Activated CD4-positive, alpha-beta memory T cell treated with anti-CD3 and anti-CD28 coated beads, Interleukin-2, amount 10 ng/mL, durations not matched to agents 7 days and 5 days (primary cell): Measurements from ENCODE around the gene NCOA3. TPM values are rescaled to one million over a fixed set of nuclear protein-coding genes. Genes with fewer than 3 reads are reported as not detected.

Experiments
- CTCF ChIA-PET: fragments of 350-600 bp; sonication (Branson Sonifier 250); formaldehyde crosslinking; loops from one replicate; lab custom pipeline; 2021; ENCODE audit warnings: antibody characterized with exemption, inconsistent platforms; lab: Charles Lee
- POLR2A ChIA-PET: fragments of 350-600 bp; sonication (Branson Sonifier 250); formaldehyde crosslinking; loops from one replicate; lab custom pipeline; 2021; ENCODE audit warnings: antibody characterized with exemption; lab: Charles Lee
- DNase-seq: peaks from one replicate; pipeline ENCODE4 v3.0.0-alpha.2; 2020
- H3K27ac Mint-ChIP-seq: one replicate; pipeline ENCODE4 v1.8.0; 2021; ENCODE audit warnings: mild to moderate bottlenecking, mixed read lengths
- H3K27me3 Mint-ChIP-seq: one replicate; pipeline ENCODE4 v1.8.0; 2021; ENCODE audit warnings: mixed read lengths
- H3K36me3 Mint-ChIP-seq: one replicate; pipeline ENCODE4 v1.8.0; 2021; ENCODE audit warnings: low read depth, mixed read lengths
- H3K4me1 Mint-ChIP-seq: one replicate; pipeline ENCODE4 v1.8.0; 2021; ENCODE audit warnings: mixed read lengths
- H3K4me3 Mint-ChIP-seq: one replicate; pipeline ENCODE4 v1.8.0; 2021; ENCODE audit warnings: mild to moderate bottlenecking, mixed read lengths
- H3K9me3 Mint-ChIP-seq: one replicate; pipeline ENCODE4 v1.8.0; 2021; ENCODE audit warnings: mixed read lengths
- total RNA-seq, 2 experiments: library from RNA; stranded (reverse); gene quantifications; one replicate each; pipeline ENCODE4 v1.2.3, GENCODE V29; 2021

Gene NCOA3
- total RNA-seq, 2 experiments from 2014 or later = 81.0 to 83.1 TPM

DNA sequence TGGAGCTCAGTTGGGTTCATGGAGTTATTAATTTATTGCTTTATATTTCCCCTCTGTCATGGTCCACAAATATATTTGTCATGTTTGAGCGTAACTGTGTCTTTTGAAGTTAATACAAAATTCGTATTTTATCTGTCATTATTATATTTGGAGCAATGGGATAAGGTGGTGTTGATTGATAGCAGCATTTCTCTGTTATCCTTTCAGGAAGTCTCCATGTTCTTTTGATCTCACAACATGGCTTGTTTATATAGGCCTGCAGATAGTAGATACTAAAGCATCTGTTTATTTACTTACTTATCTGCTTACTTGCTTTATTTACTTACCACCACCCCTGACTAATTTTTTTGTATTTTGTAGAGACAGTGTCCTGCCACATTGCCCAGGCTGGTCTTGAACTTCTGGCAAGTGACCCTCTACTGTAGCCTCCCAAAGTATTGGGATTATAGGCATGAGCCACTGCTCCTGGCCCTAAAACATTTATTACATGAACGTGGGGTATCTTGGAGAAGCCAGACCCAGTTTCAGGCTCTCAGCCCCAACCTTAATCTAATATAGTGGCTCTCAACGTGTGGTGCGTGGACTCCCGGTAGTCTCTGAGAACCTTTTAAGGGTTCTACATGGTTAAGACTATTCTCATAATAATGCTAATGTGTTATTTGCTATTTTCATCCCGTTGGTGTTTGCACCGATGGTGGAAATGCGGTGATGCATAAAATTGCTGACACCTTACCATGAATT is 104.2 kb downstream of the NCOA3 start:
- H3K9me3 Mint-ChIP-seq = no peaks in the 10 kb centered on the region
- peak overlapping the region; percentile 83 for H3K27ac Mint-ChIP-seq
- peaks cover 80% of the 10 kb centered on the region for H3K4me1 Mint-ChIP-seq
- DNase-seq = no peak
- H3K4me3 Mint-ChIP-seq = no peak overlapping the region
- ChIA-PET POLR2A (interaction anchor here (1.3 to 1.7 kb wide), 2 partner anchors 103 to 118 kb away, joined by 3 to 5 read pairs; no protein-coding TSS in a partner anchor), CTCF (interaction anchor here (0.6 to 2.5 kb wide), 2 partner anchors 15 to 878 kb away, joined by 3 to 9 read pairs; no protein-coding TSS in a partner anchor)
- peaks cover 50% of the 10 kb centered on the region for H3K36me3 Mint-ChIP-seq
- no peaks in the 10 kb centered on the region for H3K27me3 Mint-ChIP-seq

DNA sequence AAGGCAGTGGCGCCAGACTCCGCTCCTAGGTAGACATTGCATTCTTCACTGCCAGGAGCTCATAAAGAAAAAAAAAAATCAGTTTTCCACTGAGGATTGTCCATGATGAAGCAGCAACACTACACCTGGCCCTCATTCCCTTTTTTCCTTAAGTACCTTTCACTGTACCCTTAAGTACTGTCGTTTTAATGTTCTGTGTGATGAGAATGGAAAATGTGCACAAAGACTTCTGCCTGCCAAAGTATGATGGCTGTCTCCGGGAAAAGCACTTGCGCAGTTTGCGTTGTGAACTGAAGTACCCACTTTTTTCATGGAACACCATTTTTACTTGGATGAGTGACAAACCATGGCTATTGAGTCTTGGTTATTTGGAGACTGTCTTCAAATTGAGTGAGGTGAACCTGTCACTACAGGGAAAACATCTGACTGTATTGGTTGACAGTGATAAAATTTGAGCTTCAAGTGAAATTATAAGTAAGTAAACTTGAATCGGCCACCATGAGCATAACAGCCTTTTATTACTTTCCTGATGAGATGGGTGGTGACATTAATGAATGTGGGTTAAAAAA is 104.8 kb downstream of the NCOA3 start:
- H3K27me3 Mint-ChIP-seq = no peaks in the 10 kb centered on the region
- peak overlapping the region; percentile 33 for H3K4me3 Mint-ChIP-seq
- CTCF ChIA-PET = no interaction called here
- H3K27ac Mint-ChIP-seq = peak overlapping the region; percentile 83
- H3K36me3 Mint-ChIP-seq = peaks cover 46% of the 10 kb centered on the region
- H3K9me3 Mint-ChIP-seq = no peaks in the 10 kb centered on the region
- H3K4me1 Mint-ChIP-seq = peaks cover 83% of the 10 kb centered on the region
- no peak for DNase-seq
- POLR2A ChIA-PET = interaction anchor here (1.7 kb wide), 1 partner anchor 104 kb away, joined by 5 read pairs; no protein-coding TSS in a partner anchor

DNA sequence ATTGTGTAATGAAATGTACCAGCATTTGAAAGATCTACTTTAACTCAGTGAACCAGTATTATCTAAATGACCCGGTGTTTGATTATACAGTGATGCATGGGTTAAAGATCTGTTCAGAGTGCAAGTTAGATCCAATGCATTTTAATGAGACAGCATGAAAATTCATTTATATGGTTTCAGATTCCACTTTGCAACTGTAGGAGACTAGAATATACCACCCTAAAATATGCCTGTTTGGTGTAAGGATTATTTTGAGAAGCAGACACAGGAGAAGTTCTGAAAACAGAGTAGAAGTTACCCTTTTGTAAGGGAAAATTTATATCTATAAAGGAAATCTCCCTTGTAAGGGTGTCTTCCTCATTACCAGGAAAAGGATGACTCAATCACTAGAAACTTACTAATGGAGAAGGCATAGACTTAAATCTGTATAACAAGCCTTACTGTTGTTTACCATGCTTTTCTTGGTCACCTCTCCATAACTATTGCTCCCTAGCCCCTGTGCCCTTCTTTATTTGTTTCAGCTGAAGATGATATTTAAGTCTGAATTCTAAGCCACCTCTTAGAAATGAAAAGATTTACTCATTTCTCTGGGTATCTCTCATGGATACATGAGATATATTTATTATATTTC is 105.4 kb downstream of the NCOA3 start:
- Mint-ChIP-seq H3K36me3 (peaks cover 50% of the 10 kb centered on the region), H3K27ac (peak overlapping the region; percentile 83), H3K27me3 (no peaks in the 10 kb centered on the region), H3K9me3 (no peaks in the 10 kb centered on the region), H3K4me3 (peak overlapping the region; percentile 33), H3K4me1 (peaks cover 87% of the 10 kb centered on the region)
- POLR2A ChIA-PET = interaction anchor here (1.7 kb wide), 1 partner anchor 104 kb away, joined by 5 read pairs; no protein-coding TSS in a partner anchor
- CTCF ChIA-PET = no interaction called here
- DNase-seq = no peak

DNA sequence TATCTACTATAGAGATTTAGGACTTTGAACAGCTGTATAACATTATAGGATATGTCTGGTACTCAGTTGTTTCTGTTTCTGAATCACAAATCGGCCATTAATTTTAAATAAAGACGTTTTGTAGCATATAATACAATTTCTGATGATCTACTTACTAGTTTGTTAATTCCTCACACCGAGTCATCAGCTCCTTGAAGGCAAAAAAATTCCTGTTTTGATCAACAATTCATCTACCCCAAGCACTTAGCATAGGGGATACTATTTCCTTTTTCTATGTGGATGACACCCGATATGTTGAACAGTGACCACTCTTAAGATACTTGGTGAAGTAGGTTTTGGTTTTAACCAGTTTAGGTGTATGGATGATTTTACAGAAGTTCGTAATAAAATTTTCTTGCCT is 107.3 kb downstream of the NCOA3 start:
- H3K4me3 Mint-ChIP-seq = no peak overlapping the region
- no peak for DNase-seq
- H3K27me3 Mint-ChIP-seq = no peaks in the 10 kb centered on the region
- ChIA-PET POLR2A (interaction anchor here (1.0 to 3.0 kb wide), 5 partner anchors 12 to 334 kb away, joined by 3 to 22 read pairs (median 9); partner anchors contain the start of gene NCOA3), CTCF (interaction anchor here (0.6 to 3.1 kb wide), 6 partner anchors 14 to 337 kb away, joined by 3 to 19 read pairs (median 4); partner anchors contain the start of gene NCOA3)
- H3K9me3 Mint-ChIP-seq = no peaks in the 10 kb centered on the region
- peaks cover 80% of the 10 kb centered on the region for H3K4me1 Mint-ChIP-seq
- H3K36me3 Mint-ChIP-seq = peaks cover 45% of the 10 kb centered on the region
- H3K27ac Mint-ChIP-seq = peak overlapping the region; percentile 75

DNA sequence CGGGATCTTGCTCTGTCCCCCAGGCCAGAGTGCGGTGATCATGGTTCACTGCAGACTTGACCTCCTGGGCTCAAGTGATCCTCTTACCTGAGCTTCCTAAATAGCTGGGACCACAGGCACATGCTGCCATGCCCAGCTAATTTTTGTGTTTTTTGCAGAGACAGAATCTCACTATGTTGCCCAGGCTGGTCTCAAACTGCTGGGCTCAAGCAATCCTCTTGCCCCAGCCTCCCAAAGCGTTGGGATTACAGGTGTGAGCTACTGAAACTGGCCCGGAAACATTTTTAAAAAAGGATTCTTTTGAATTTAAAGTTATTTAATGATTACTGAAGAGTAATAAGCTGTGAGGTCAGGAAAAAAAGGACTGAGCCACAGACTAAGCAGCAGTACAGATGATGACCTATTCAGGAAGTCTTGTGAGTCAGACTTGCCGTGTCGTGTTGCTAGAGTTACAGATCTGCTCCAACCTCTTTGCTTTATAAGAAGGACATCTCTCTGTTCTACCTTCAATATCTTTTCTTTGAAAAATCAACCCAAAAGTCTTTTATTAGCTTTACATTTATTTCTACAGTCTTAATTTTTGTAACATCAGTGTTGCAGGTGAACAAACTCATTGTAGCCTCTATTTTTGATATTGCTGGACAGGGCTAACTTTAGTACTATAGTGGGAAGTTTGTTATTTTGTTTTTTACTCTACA is 108.7 kb downstream of the NCOA3 start:
- ChIA-PET POLR2A (interaction anchor here (0.6 to 3.0 kb wide), 13 partner anchors 9 to 336 kb away, joined by 3 to 22 read pairs (median 4); partner anchors contain the start of genes NCOA3 and ZMYND8), CTCF (interaction anchor here (0.6 to 3.7 kb wide), 8 partner anchors 10 to 340 kb away, joined by 3 to 20 read pairs (median 4); partner anchors contain the start of gene NCOA3)
- DNase-seq = peak; percentile 85
- Mint-ChIP-seq H3K27me3 (no peaks in the 10 kb centered on the region), H3K36me3 (peaks cover 48% of the 10 kb centered on the region), H3K9me3 (no peaks in the 10 kb centered on the region), H3K27ac (peak overlapping the region; percentile 85), H3K4me1 (peaks cover 71% of the 10 kb centered on the region), H3K4me3 (peak overlapping the region; percentile 54)

DNA sequence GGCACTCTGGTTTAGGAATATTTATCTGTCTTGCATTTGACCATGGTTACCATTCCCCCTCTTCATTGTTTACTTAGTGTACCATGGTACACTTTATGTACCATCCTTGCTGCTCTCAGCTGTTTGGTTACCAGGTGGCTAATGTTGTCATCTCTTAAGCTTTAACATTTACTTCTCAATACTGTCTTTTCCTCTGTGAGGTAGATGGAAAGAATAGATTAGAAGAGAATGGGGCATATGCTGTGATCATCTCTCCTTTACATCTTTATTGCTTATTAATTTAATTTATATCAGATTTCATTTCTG is 109.2 kb downstream of the NCOA3 start:
- H3K27me3 Mint-ChIP-seq = no peaks in the 10 kb centered on the region
- peaks cover 44% of the 10 kb centered on the region for H3K36me3 Mint-ChIP-seq
- POLR2A ChIA-PET = interaction anchor here (0.6 to 3.0 kb wide), 11 partner anchors 10 to 336 kb away, joined by 3 to 22 read pairs (median 6); partner anchors contain the start of genes NCOA3 and ZMYND8
- H3K27ac Mint-ChIP-seq = peak overlapping the region; percentile 85
- peaks cover 68% of the 10 kb centered on the region for H3K4me1 Mint-ChIP-seq
- H3K4me3 Mint-ChIP-seq = peak overlapping the region; percentile 54
- H3K9me3 Mint-ChIP-seq = no peaks in the 10 kb centered on the region
- DNase-seq = no peak
- CTCF ChIA-PET = interaction anchor here (0.7 to 3.7 kb wide), 5 partner anchors 10 to 341 kb away, joined by 3 to 20 read pairs (median 5); partner anchors contain the start of gene NCOA3

DNA sequence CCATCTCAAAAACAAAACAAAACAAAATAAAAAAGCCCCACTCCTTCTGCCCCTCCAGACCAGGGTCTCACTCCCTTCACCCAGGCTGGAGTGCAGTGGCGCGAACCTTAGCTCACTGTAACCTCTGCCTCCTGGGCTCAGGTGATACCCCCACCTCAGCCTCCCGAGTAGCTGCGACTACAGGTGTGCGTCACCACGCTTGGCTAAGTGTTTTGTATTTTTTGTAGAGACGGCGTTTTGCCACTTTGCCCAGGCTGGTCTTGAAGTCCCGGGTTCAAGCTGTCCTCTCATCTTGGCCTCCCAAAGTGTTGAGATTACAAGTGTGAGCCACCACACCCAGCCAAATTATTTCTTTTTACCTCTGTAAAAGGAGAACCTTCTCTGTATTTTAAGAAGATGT is 110.1 kb downstream of the NCOA3 start:
- no peak for DNase-seq
- H3K4me1 Mint-ChIP-seq = peaks cover 64% of the 10 kb centered on the region
- no peak overlapping the region for H3K27ac Mint-ChIP-seq
- H3K27me3 Mint-ChIP-seq = no peaks in the 10 kb centered on the region
- H3K36me3 Mint-ChIP-seq = peaks cover 38% of the 10 kb centered on the region
- no peaks in the 10 kb centered on the region for H3K9me3 Mint-ChIP-seq
- ChIA-PET POLR2A (interaction anchor here (2.0 kb wide), 1 partner anchor 110 kb away, joined by 8 read pairs; the partner anchor contains the start of gene NCOA3), CTCF (interaction anchor here (1.3 to 3.7 kb wide), 2 partner anchors 9 to 228 kb away, joined by 3 to 20 read pairs; no protein-coding TSS in a partner anchor)
- no peak overlapping the region for H3K4me3 Mint-ChIP-seq

DNA sequence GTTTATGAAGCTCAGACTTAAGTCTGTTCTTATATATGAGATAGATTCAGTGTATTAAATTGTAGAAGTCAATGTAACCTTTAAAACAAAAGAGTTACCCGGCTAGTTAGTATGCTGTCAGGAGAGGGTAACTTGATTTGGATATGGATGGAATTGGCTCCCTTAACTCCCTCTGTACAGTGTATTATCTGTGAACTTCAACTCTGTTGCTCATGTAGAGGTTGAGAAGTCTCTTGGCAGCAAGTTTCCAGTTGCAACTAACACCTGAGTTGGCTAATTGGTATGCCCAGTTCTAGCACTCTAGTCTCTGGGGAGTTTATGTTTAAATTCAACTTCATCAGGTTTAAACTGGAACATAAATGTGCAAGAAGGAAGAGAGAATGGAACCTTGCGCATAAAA is 111.0 kb downstream of the NCOA3 start:
- Mint-ChIP-seq H3K4me1 (peaks cover 61% of the 10 kb centered on the region), H3K27me3 (no peaks in the 10 kb centered on the region), H3K4me3 (no peak overlapping the region), H3K27ac (no peak overlapping the region), H3K9me3 (no peaks in the 10 kb centered on the region), H3K36me3 (peaks cover 35% of the 10 kb centered on the region)
- DNase-seq = no peak
- ChIA-PET POLR2A (interaction anchor here (1.6 to 2.0 kb wide), 2 partner anchors 10 to 111 kb away, joined by 5 to 8 read pairs; partner anchors contain the start of gene NCOA3), CTCF (interaction anchor here (1.3 to 3.7 kb wide), 3 partner anchors 8 to 229 kb away, joined by 3 to 20 read pairs (median 9); no protein-coding TSS in a partner anchor)

DNA sequence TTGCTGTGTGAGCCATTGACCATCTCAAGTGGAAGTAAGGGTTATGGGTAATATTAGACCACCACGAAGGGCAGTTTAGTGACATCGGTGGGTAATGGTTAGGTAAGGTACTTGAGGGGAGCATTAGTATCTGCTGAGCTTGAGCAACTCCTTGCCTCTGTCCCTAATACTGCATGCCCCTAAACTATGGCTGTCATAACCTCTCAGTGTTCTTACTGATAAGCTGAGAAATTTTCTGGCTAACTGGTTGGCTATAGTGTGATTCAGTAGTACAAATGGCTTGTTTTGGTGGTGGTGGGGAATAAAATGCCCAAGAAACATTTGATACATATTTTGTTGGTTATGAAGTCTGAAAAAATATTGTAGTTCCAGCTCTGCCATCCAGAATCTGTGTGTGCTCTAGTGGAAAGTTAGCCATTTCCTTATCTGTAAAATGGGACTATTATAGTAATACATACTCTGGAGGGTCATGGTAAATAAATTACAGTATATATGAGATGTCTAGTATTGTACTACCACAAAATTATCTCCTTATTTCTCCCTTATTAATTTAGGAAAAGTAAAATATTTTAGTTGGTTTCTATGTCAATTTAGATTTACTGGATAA is 113.1 kb downstream of the NCOA3 start:
- DNase-seq = no peak
- H3K4me1 Mint-ChIP-seq = peaks cover 45% of the 10 kb centered on the region
- H3K4me3 Mint-ChIP-seq = no peak overlapping the region
- CTCF ChIA-PET = interaction anchor here (1.0 to 2.2 kb wide), 5 partner anchors 9 to 418 kb away, joined by 3 to 16 read pairs (median 6); no protein-coding TSS in a partner anchor
- H3K27me3 Mint-ChIP-seq = no peaks in the 10 kb centered on the region
- H3K36me3 Mint-ChIP-seq = peaks cover 26% of the 10 kb centered on the region
- POLR2A ChIA-PET = interaction anchor here (1.1 kb wide), 1 partner anchor 200 kb away, joined by 3 read pairs; no protein-coding TSS in a partner anchor
- H3K27ac Mint-ChIP-seq = no peak overlapping the region
- H3K9me3 Mint-ChIP-seq = no peaks in the 10 kb centered on the region

DNA sequence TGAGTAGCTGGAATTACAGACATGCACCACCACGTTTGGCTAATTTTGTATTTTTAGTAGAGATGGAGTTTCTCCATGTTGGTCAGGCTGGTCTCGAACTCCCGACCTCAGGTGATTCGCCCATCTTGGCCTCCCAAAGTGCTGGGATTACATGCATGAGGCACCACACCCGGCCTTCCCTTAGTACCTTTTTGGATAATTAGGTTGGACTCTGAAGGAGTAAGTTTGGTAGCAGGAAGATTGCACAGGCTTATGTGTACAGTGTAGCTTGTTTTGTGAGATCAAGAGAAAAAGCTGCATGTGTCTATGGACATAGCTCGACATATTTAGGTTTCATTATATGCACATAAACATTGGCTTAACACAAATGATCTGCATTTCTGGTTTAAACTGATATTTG is 116.8 kb downstream of the NCOA3 start:
- peaks cover 22% of the 10 kb centered on the region for H3K36me3 Mint-ChIP-seq
- H3K27ac Mint-ChIP-seq = no peak overlapping the region
- no peaks in the 10 kb centered on the region for H3K27me3 Mint-ChIP-seq
- no peak overlapping the region for H3K4me3 Mint-ChIP-seq
- CTCF ChIA-PET = interaction anchor here (1.2 to 4.4 kb wide), 3 partner anchors 234 to 348 kb away, joined by 4 to 58 read pairs (median 39); no protein-coding TSS in a partner anchor
- no peak for DNase-seq
- no peaks in the 10 kb centered on the region for H3K9me3 Mint-ChIP-seq
- POLR2A ChIA-PET = interaction anchor here (3.3 kb wide), 1 partner anchor 116 kb away, joined by 17 read pairs; the partner anchor contains the start of gene NCOA3
- H3K4me1 Mint-ChIP-seq = peaks cover 32% of the 10 kb centered on the region
